Neural progenitor cell (in vitro differentiated cells): ENCODE data around the gene RNF186. TPM values are rescaled to one million over a fixed set of nuclear protein-coding genes. Genes with fewer than 3 reads are reported as not detected.

Experiments used
- DNase-seq: peaks from one replicate; pipeline ENCODE4 v3.0.0-alpha.2; 2016; ENCODE audit warnings: low spot score
- H2AFZ ChIP-seq: fragments of 200-600 bp; sonication (generic); replicated peaks from 2 replicates; pipeline ENCODE4 v1.6.1; 2016; ENCODE audit warnings: antibody characterized with exemption
- H3F3A ChIP-seq: fragments of 200-600 bp; sonication (generic); 2 replicates; pipeline ENCODE4 v1.6.1; 2016; ENCODE audit warnings: antibody characterized with exemption, low read depth
- H3K27ac ChIP-seq: fragments of 200-600 bp; sonication (generic); 2 replicates; pipeline ENCODE4 v1.5.1; 2016; ENCODE audit warnings: mild to moderate bottlenecking
- H3K27me3 ChIP-seq: fragments of 200-600 bp; sonication (generic); 2 replicates; pipeline ENCODE4 v1.6.1; 2016; ENCODE audit warnings: mild to moderate bottlenecking, moderate library complexity
- H3K36me3 ChIP-seq: fragments of 200-600 bp; sonication (generic); 2 replicates; pipeline ENCODE4 v1.5.1; 2016
- H3K4me1 ChIP-seq: fragments of 200-600 bp; sonication (generic); 2 replicates; pipeline ENCODE4 v1.6.1; 2016; ENCODE audit warnings: mixed run types
- H3K4me2 ChIP-seq: fragments of 200-600 bp; sonication (generic); 2 replicates; pipeline ENCODE4 v1.6.1; 2016
- H3K4me3 ChIP-seq: fragments of 200-600 bp; sonication (generic); 2 replicates; pipeline ENCODE4 v1.5.1; 2016
- H3K79me2 ChIP-seq: fragments of 200-600 bp; sonication (generic); 2 replicates; pipeline ENCODE4 v1.6.1; 2016; ENCODE audit warnings: low read depth
- H3K9ac ChIP-seq: fragments of 200-600 bp; sonication (generic); 2 replicates; pipeline ENCODE4 v1.6.1; 2016
- H3K9me3 ChIP-seq: fragments of 200-600 bp; sonication (generic); 2 replicates; pipeline ENCODE4 v1.5.1; 2016; ENCODE audit warnings: low read depth
- H4K20me1 ChIP-seq: fragments of 200-600 bp; sonication (generic); 2 replicates; pipeline ENCODE4 v1.6.1; 2016; ENCODE audit warnings: low read depth
- H3K27ac Mint-ChIP-seq: 3 replicates; pipeline ENCODE4 v1.8.0; 2021; ENCODE audit warnings: mixed read lengths
- H3K27me3 Mint-ChIP-seq: 2 replicates; pipeline ENCODE4 v1.8.0; 2022; ENCODE audit warnings: low read depth, mild to moderate bottlenecking, inconsistent platforms, moderate library complexity, mixed read lengths; ENCODE audit not compliant: insufficient read depth
- H3K36me3 Mint-ChIP-seq: 3 replicates; pipeline ENCODE4 v1.8.0; 2021; ENCODE audit warnings: mixed read lengths
- H3K4me1 Mint-ChIP-seq: 3 replicates; pipeline ENCODE4 v1.8.0; 2021; ENCODE audit warnings: mixed read lengths
- H3K4me3 Mint-ChIP-seq: 3 replicates; pipeline ENCODE4 v1.8.0; 2021; ENCODE audit warnings: mild to moderate bottlenecking, moderate library complexity, mixed read lengths
- H3K9me3 Mint-ChIP-seq: 3 replicates; pipeline ENCODE4 v1.8.0; 2020; ENCODE audit warnings: mixed read lengths
- CTCF ChIP-seq: fragments of 200-600 bp; sonication (generic); IDR thresholded peaks from 2 replicates; pipeline ENCODE4 v1.5.1; 2017; ENCODE audit warnings: antibody characterized with exemption, mild to moderate bottlenecking
- EZH2 ChIP-seq: fragments of 200-600 bp; sonication (generic); IDR thresholded peaks from 2 replicates; pipeline ENCODE4 v1.6.1; 2017; ENCODE audit warnings: antibody characterized with exemption, mild to moderate bottlenecking, moderate library complexity
- EZH2phosphoT487 ChIP-seq: fragments of 200-600 bp; sonication (generic); IDR thresholded peaks from 2 replicates; pipeline ENCODE4 v1.6.1; 2017; ENCODE audit warnings: antibody characterized with exemption
- total RNA-seq: library from RNA; depleted of rRNA; stranded (reverse); fragments of >200 nt; gene quantifications from 2 replicates; pipeline ENCODE4 v1.2.3, GENCODE V29; 2015; ENCODE audit warnings: low replicate concordance

RNF186 gene, protein sequence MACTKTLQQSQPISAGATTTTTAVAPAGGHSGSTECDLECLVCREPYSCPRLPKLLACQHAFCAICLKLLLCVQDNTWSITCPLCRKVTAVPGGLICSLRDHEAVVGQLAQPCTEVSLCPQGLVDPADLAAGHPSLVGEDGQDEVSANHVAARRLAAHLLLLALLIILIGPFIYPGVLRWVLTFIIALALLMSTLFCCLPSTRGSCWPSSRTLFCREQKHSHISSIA
- total RNA-seq: not detected in 2 replicates

- no peak for DNase-seq
- H3K27ac Mint-ChIP-seq: no peak within 1 kb of the TSS
- H3K79me2 ChIP-seq: no peaks in the 10 kb centered on the region
- H3K36me3 Mint-ChIP-seq: no peaks in the 10 kb centered on the region
- peaks cover 4% of the 10 kb centered on the region for H3K4me1 Mint-ChIP-seq
- TF ChIP-seq CTCF (no peak), EZH2 (no peak), EZH2phosphoT487 (no peak)
- no peaks in the 10 kb centered on the region for H3K4me1 ChIP-seq
- H4K20me1 ChIP-seq: no peaks in the 10 kb centered on the region
- H2AFZ ChIP-seq: no peak within 1 kb of the TSS
- H3K4me3 Mint-ChIP-seq: no peak within 1 kb of the TSS
- no peaks in the 10 kb centered on the region for H3F3A ChIP-seq
- H3K9me3 ChIP-seq: no peaks in the 10 kb centered on the region
- H3K36me3 ChIP-seq: no peaks in the 10 kb centered on the region
- H3K27ac ChIP-seq: no peak within 1 kb of the TSS
- H3K27me3 Mint-ChIP-seq: peaks cover 3% of the 10 kb centered on the region
- H3K4me3 ChIP-seq: no peak within 1 kb of the TSS
- H3K4me2 ChIP-seq: no peak within 1 kb of the TSS
- H3K9me3 Mint-ChIP-seq: no peaks in the 10 kb centered on the region
- H3K9ac ChIP-seq: no peak within 1 kb of the TSS
- H3K27me3 ChIP-seq: no peaks in the 10 kb centered on the region
Observed at GRCh38 chr1:19814681-19815503, at the start of gene RNF186. Gene RNF186 (minus strand): TSS chr1:19815283. CDS start chr1:19815101, 182 bp downstream.

- Mint-ChIP-seq H3K27me3 (peaks cover 16% of the 10 kb centered on the region), H3K9me3 (peaks cover 7% of the 10 kb centered on the region), H3K4me3 (no peak overlapping the region), H3K27ac (no peak overlapping the region), H3K36me3 (no peaks in the 10 kb centered on the region), H3K4me1 (no peaks in the 10 kb centered on the region)
- Histone ChIP-seq H3F3A (no peaks in the 10 kb centered on the region), H2AFZ (no peak overlapping the region), H3K4me2 (no peak overlapping the region), H3K36me3 (no peaks in the 10 kb centered on the region), H3K27ac (no peak overlapping the region), H3K79me2 (no peaks in the 10 kb centered on the region), H3K4me3 (no peak overlapping the region), H3K9me3 (no peaks in the 10 kb centered on the region), H3K27me3 (no peaks in the 10 kb centered on the region), H4K20me1 (no peaks in the 10 kb centered on the region), H3K4me1 (no peaks in the 10 kb centered on the region), H3K9ac (no peak overlapping the region)
- TF ChIP-seq EZH2phosphoT487: no peak
- no peak for TF ChIP-seq CTCF
- no peak for TF ChIP-seq EZH2
- no peak for DNase-seq
Observed at GRCh38 chr1:19864570-19865160, 49.6 kb upstream of the RNF186 start.

DNA sequence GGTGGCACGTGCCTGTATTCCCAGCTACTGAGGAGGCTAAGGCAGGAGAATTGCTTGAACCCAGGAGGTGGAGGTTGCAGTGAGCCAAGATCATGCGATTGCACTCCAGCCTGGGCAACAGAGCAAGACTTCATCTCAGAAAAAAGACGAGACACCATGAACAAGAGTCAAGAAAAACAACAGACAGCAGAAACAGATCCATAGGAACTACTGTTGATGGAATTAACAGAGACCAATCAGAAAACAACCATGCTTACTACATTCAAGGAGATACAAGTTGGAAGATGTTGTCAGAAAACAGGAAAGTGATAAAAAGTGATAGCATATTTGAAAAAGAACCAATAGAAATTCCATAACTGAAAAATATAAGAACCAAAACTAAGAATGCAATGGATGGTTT lies 47.9 kb upstream of the RNF186 start:
- Mint-ChIP-seq H3K9me3 (peaks cover 7% of the 10 kb centered on the region), H3K27ac (no peak overlapping the region), H3K4me1 (no peaks in the 10 kb centered on the region), H3K27me3 (peaks cover 12% of the 10 kb centered on the region), H3K4me3 (no peak overlapping the region), H3K36me3 (no peaks in the 10 kb centered on the region)
- no peak overlapping the region for H3K27ac ChIP-seq
- no peaks in the 10 kb centered on the region for H3F3A ChIP-seq
- H3K36me3 ChIP-seq: no peaks in the 10 kb centered on the region
- no peak for DNase-seq
- no peaks in the 10 kb centered on the region for H3K79me2 ChIP-seq
- no peak for TF ChIP-seq EZH2phosphoT487
- no peak for TF ChIP-seq EZH2
- TF ChIP-seq CTCF: no peak
- H3K4me1 ChIP-seq: no peaks in the 10 kb centered on the region
- H3K9me3 ChIP-seq: no peaks in the 10 kb centered on the region
- no peak overlapping the region for H2AFZ ChIP-seq
- H3K4me2 ChIP-seq: no peak overlapping the region
- no peak overlapping the region for H3K4me3 ChIP-seq
- H4K20me1 ChIP-seq: no peaks in the 10 kb centered on the region
- H3K9ac ChIP-seq: no peak overlapping the region
- no peaks in the 10 kb centered on the region for H3K27me3 ChIP-seq
